ENCODE measurements around the gene NOL7.

The NOL7 gene

GRCh38 chr6:13653296-13653695, 38.2 kb downstream of the NOL7 start:
- no peak for DNase-seq (ENCODE audit: low read depth in 2 of 2)

- no peak for DNase-seq (ENCODE audit: low read depth in 2 of 2)
Measured at GRCh38 chr6:13654496-13654895, 39.4 kb downstream of the NOL7 start.

- no peak for DNase-seq (ENCODE audit: low read depth in 2 of 2)
Measured at GRCh38 chr6:13655700-13656099, 40.6 kb downstream of the NOL7 start.

GRCh38 chr6:13660273-13660672, 45.1 kb downstream of the NOL7 start:
- no peak for DNase-seq (ENCODE audit: low read depth in 2 of 2)

GRCh38 chr6:13660893-13661292, 45.8 kb downstream of the NOL7 start:
- DNase-seq (ENCODE audit: low read depth in 2 of 2) = no peak

GRCh38 chr6:13661647-13662046, 46.5 kb downstream of the NOL7 start:
- DNase-seq (ENCODE audit: low read depth in 2 of 2) = no peak

GRCh38 chr6:13662651-13663334, 47.7 kb downstream of the NOL7 start:
- no peak for DNase-seq (ENCODE audit: low read depth in 2 of 2)

GRCh38 chr6:13663986-13664385, 48.9 kb downstream of the NOL7 start:
- DNase-seq (ENCODE audit: low read depth in 2 of 2) = no peak

GRCh38 chr6:13664703-13665352, 49.7 kb downstream of the NOL7 start:
- DNase-seq (ENCODE audit: low read depth in 2 of 2) = peak; percentile 8 to 9

- no peak for DNase-seq (ENCODE audit: low read depth in 2 of 2)
Measured at GRCh38 chr6:13666194-13667105, 51.3 kb downstream of the NOL7 start.

GRCh38 chr6:13667655-13668054, 52.5 kb downstream of the NOL7 start:
- DNase-seq (ENCODE audit: low read depth in 2 of 2) = no peak

- DNase-seq (ENCODE audit: low read depth in 2 of 2) = no peak
Measured at GRCh38 chr6:13668291-13668928, 53.3 kb downstream of the NOL7 start.

GRCh38 chr6:13669476-13669875, 54.3 kb downstream of the NOL7 start:
- DNase-seq (ENCODE audit: low read depth in 2 of 2) = no peak
